ENCODE data around the gene ZNF213.
A peak's percentile ranks its signal among the peaks of the same experiment; 100 is the strongest.

ZNF213 gene

GRCh38 chr16:3144321-3144983, 9.6 kb downstream of the ZNF213 start:
- Histone ChIP-seq H3K9ac (ENCODE audit: low read depth, low read length) (no peak overlapping the region), H3K9me3 (ENCODE audit: control insufficient read depth, insufficient read depth, low read length) (no peaks in the 10 kb centered on the region), H3K36me3 (ENCODE audit: insufficient read depth, low read length) (no peaks in the 10 kb centered on the region), H3K4me1 (ENCODE audit: insufficient read depth, low read length) (0 out of 2 replicates have a peak, but pooled peaks cover 6% of the 10 kb centered on the region)

- Histone ChIP-seq H3K9ac (ENCODE audit: low read depth, low read length) (no peak overlapping the region), H3K4me1 (ENCODE audit: insufficient read depth, low read length) (0 out of 2 replicates have a peak, but pooled peaks cover 6% of the 10 kb centered on the region), H3K36me3 (ENCODE audit: insufficient read depth, low read length) (no peaks in the 10 kb centered on the region), H3K9me3 (ENCODE audit: control insufficient read depth, insufficient read depth, low read length) (no peaks in the 10 kb centered on the region)
Observed at GRCh38 chr16:3145151-3145550, 10.3 kb downstream of the ZNF213 start.

DNA sequence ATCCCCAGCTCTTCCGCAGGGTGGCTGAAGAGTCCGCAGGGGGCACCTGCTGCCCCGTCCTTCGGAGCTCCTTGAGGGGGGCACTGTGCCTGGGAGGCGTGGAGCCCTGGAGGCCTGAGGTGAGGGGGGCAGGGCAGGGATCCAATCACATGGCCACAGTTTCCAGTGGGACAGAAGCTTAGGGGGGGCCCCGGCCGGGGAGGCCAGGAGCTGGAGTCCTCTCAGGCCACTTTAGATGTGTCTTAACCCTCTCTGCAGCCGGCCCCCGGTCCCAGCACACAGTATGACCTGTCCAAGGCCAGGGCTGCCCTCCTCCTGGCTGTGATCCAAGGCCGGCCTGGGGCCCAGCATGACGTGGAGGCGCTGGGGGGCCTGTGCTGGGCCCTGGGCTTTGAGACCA, 10.8 kb downstream of the ZNF213 start:
- Histone ChIP-seq H3K9ac (ENCODE audit: low read depth, low read length) (no peak overlapping the region), H3K36me3 (ENCODE audit: insufficient read depth, low read length) (no peaks in the 10 kb centered on the region), H3K9me3 (ENCODE audit: control insufficient read depth, insufficient read depth, low read length) (no peaks in the 10 kb centered on the region), H3K4me1 (ENCODE audit: insufficient read depth, low read length) (0 out of 2 replicates have a peak, but pooled peaks cover 6% of the 10 kb centered on the region)

DNA sequence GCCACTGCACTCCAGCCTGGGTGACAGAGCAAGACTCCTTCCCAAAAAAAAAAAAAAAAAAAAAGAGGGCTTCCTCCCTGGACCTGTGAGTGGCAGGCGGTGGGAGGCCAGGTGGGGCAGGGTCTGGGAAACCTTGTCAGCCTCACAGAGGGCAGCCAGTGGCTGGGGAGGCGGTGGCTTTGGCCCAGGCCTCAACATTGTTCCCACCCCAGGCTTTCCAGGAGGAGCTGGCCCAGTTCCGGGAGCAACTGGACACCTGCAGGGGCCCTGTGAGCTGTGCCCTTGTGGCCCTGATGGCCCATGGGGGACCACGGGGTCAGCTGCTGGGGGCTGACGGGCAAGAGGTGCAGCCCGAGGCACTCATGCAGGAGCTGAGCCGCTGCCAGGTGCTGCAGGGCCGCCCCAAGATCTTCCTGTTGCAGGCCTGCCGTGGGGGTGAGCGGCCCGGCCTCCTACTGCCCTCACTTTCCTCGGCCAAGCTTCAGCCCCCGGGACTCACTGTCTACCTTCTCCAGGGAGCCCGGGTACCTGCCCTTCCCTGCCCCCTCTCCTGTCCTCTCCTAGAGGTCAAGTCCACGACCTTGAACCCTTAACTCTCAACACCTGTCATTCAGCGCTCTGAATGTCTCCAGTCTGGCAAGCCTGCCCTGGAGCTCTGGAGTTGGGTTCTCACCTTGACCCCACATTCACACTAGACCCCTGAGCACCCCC, 12.4 kb downstream of the ZNF213 start:
- 0 out of 2 replicates have a peak, but pooled peaks cover 6% of the 10 kb centered on the region for H3K4me1 ChIP-seq (ENCODE audit: insufficient read depth, low read length)
- H3K9ac ChIP-seq (ENCODE audit: low read depth, low read length), result no peak overlapping the region
- no peaks in the 10 kb centered on the region for H3K9me3 ChIP-seq (ENCODE audit: control insufficient read depth, insufficient read depth, low read length)
- H3K36me3 ChIP-seq (ENCODE audit: insufficient read depth, low read length), result no peaks in the 10 kb centered on the region

GRCh38 chr16:3147757-3148104, 12.9 kb downstream of the ZNF213 start:
- Histone ChIP-seq H3K9ac (ENCODE audit: low read depth, low read length) (no peak overlapping the region), H3K4me1 (ENCODE audit: insufficient read depth, low read length) (0 out of 2 replicates have a peak, but pooled peaks cover 6% of the 10 kb centered on the region), H3K36me3 (ENCODE audit: insufficient read depth, low read length) (no peaks in the 10 kb centered on the region), H3K9me3 (ENCODE audit: control insufficient read depth, insufficient read depth, low read length) (no peaks in the 10 kb centered on the region)

- no peaks in the 10 kb centered on the region for H3K36me3 ChIP-seq (ENCODE audit: insufficient read depth, low read length)
- no peaks in the 10 kb centered on the region for H3K9me3 ChIP-seq (ENCODE audit: control insufficient read depth, insufficient read depth, low read length)
- no peak overlapping the region for H3K9ac ChIP-seq (ENCODE audit: low read depth, low read length)
- 0 out of 2 replicates have a peak, but pooled peaks cover 6% of the 10 kb centered on the region for H3K4me1 ChIP-seq (ENCODE audit: insufficient read depth, low read length)
Observed at GRCh38 chr16:3148256-3149192, 13.7 kb downstream of the ZNF213 start.

DNA sequence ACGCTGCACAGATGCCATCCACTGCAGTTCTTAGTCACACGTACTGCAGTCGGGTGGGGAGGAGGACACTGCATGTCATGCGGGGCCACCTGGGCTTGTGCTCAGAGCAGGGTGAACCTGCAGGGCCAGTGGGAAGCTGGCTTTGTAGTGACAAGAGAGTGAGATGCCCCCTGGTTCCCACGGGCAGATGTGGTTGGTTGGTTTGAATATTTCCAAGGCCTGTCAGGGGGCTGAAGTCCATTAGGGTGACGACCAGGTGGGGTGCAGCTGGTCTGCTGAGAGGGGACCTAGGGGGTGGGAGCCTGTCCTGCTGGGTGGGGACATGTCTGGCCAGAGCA, 14.3 kb downstream of the ZNF213 start:
- Histone ChIP-seq H3K4me1 (ENCODE audit: insufficient read depth, low read length) (0 out of 2 replicates have a peak, but pooled peaks cover 6% of the 10 kb centered on the region), H3K9me3 (ENCODE audit: control insufficient read depth, insufficient read depth, low read length) (no peaks in the 10 kb centered on the region), H3K36me3 (ENCODE audit: insufficient read depth, low read length) (no peaks in the 10 kb centered on the region), H3K9ac (ENCODE audit: low read depth, low read length) (peak overlapping the region; percentile 94; the same call in 1 of the 2 replicates)

- 0 out of 2 replicates have a peak, but pooled peaks cover 6% of the 10 kb centered on the region for H3K4me1 ChIP-seq (ENCODE audit: insufficient read depth, low read length)
- H3K9me3 ChIP-seq (ENCODE audit: control insufficient read depth, insufficient read depth, low read length), result no peaks in the 10 kb centered on the region
- H3K36me3 ChIP-seq (ENCODE audit: insufficient read depth, low read length), result no peaks in the 10 kb centered on the region
- H3K9ac ChIP-seq (ENCODE audit: low read depth, low read length), result peak overlapping the region; percentile 94
Observed at GRCh38 chr16:3149630-3150345, 15.0 kb downstream of the ZNF213 start.

GRCh38 chr16:3150346-3151218, 15.8 kb downstream of the ZNF213 start:
- Histone ChIP-seq H3K4me1 (ENCODE audit: insufficient read depth, low read length) (0 out of 2 replicates have a peak, but pooled peaks cover 6% of the 10 kb centered on the region), H3K9ac (ENCODE audit: low read depth, low read length) (peak overlapping the region; percentile 94), H3K9me3 (ENCODE audit: control insufficient read depth, insufficient read depth, low read length) (no peaks in the 10 kb centered on the region), H3K36me3 (ENCODE audit: insufficient read depth, low read length) (no peaks in the 10 kb centered on the region)

- H3K36me3 ChIP-seq (ENCODE audit: insufficient read depth, low read length), result no peaks in the 10 kb centered on the region
- H3K9ac ChIP-seq (ENCODE audit: low read depth, low read length), result peak overlapping the region; percentile 77
- H3K9me3 ChIP-seq (ENCODE audit: control insufficient read depth, insufficient read depth, low read length), result no peaks in the 10 kb centered on the region
- 0 out of 2 replicates have a peak, but pooled peaks cover 6% of the 10 kb centered on the region for H3K4me1 ChIP-seq (ENCODE audit: insufficient read depth, low read length)
Observed at GRCh38 chr16:3152027-3152276, 17.1 kb downstream of the ZNF213 start.

DNA sequence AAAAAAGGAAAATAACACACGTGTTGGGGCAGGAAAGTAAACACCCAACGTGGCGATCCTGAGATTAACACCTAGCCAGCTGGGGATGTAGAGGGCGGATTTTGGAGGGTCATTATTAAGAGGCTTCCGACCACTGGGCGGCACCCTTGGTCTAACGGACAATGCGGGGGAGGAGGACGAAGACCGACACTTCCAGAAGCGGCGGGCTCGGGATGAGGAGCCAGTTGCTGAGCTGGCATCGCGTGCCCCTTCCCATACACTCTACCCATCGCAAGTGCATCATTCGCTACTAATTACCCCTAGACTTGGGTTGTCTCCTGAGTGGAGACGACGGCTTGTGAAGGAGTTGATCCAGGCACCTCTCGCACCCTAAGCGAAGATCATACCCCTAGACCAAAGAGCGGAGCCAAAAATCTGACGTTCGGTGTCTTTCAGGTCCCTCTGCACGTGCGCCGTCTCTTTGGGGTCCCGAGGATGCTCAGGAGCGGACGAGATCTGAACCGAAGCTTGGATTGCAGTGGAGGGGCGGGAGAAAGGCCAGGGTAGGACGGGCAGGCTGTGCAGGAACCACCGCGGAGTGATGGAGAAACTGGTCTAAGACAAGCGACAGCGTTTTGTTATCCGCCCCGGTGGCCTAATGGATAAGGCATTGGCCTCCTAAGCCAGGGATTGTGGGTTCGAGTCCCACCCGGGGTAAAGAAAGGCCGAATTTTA, 17.6 kb downstream of the ZNF213 start:
- H3K4me1 ChIP-seq (ENCODE audit: insufficient read depth, low read length), result 0 out of 2 replicates have a peak, but pooled peaks cover 6% of the 10 kb centered on the region
- peak overlapping the region; percentile 77 for H3K9ac ChIP-seq (ENCODE audit: low read depth, low read length)

GRCh38 chr16:3152991-3153368, 18.2 kb downstream of the ZNF213 start:
- H3K9me3 ChIP-seq (ENCODE audit: control insufficient read depth, insufficient read depth, low read length), result no peaks in the 10 kb centered on the region
- 0 out of 2 replicates have a peak, but pooled peaks cover 6% of the 10 kb centered on the region for H3K4me1 ChIP-seq (ENCODE audit: insufficient read depth, low read length)
- H3K36me3 ChIP-seq (ENCODE audit: insufficient read depth, low read length), result no peaks in the 10 kb centered on the region
- H3K9ac ChIP-seq (ENCODE audit: low read depth, low read length), result no peak overlapping the region; the same call in 1 of the 2 replicates

More for the DNA sequence above, 17.6 kb downstream of the ZNF213 start:
- Histone ChIP-seq H3K36me3 (ENCODE audit: insufficient read depth, low read length) (no peaks in the 10 kb centered on the region), H3K9me3 (ENCODE audit: control insufficient read depth, insufficient read depth, low read length) (no peaks in the 10 kb centered on the region)

GRCh38 chr16:3155181-3155580, 20.4 kb downstream of the ZNF213 start:
- no peaks in the 10 kb centered on the region for H3K4me1 ChIP-seq (ENCODE audit: insufficient read depth, low read length)
- no peaks in the 10 kb centered on the region for H3K9me3 ChIP-seq (ENCODE audit: control insufficient read depth, insufficient read depth, low read length)
- H3K36me3 ChIP-seq (ENCODE audit: insufficient read depth, low read length), result no peaks in the 10 kb centered on the region
- H3K9ac ChIP-seq (ENCODE audit: low read depth, low read length), result no peak overlapping the region

All from ES-I3 (cell line).